RWPE2 (cell line): ENCODE results near the gene SEMA5B.

Source experiments
- ATAC-seq: fragments of 200-7000 bp; cut with Tn5 transposase; 3 replicates; pipeline ENCODE4 v1.9.1; 2021; ENCODE audit warnings: low read depth
- DNase-seq: peaks from one replicate; pipeline ENCODE4 v3.0.0-alpha.2; 2020; ENCODE audit warnings: low spot score
- H3K27ac ChIP-seq: fragments of 450-650 bp; 2 replicates; pipeline ENCODE4 v1.5.1; 2017; ENCODE audit warnings: mild to moderate bottlenecking; ENCODE audit not compliant: poor library complexity, severe bottlenecking
- H3K27me3 ChIP-seq: fragments of 250-450 bp; sonication (Bioruptor Pico); 2 replicates; pipeline ENCODE4 v1.5.1; 2021; ENCODE audit warnings: mild to moderate bottlenecking, moderate library complexity; ENCODE audit not compliant: insufficient read depth, poor library complexity, severe bottlenecking
- H3K36me3 ChIP-seq: fragments of 250-450 bp; sonication (Bioruptor Pico); 2 replicates; pipeline ENCODE4 v1.5.1; 2020; ENCODE audit warnings: low read depth, mild to moderate bottlenecking, moderate library complexity
- H3K4me1 ChIP-seq: fragments of 250-450 bp; sonication (Bioruptor Pico); 2 replicates; pipeline ENCODE4 v1.5.1; 2021; ENCODE audit warnings: mild to moderate bottlenecking, moderate library complexity; ENCODE audit not compliant: insufficient read depth, poor library complexity, severe bottlenecking
- H3K4me3 ChIP-seq: fragments of 250-450 bp; sonication (Bioruptor Pico); 2 replicates; pipeline ENCODE4 v1.5.1; 2021; ENCODE audit warnings: mild to moderate bottlenecking, moderate library complexity; ENCODE audit not compliant: severe bottlenecking
- H3K9me3 ChIP-seq: fragments of 250-450 bp; sonication (Bioruptor Pico); 2 replicates; pipeline ENCODE4 v1.5.1; 2021; ENCODE audit warnings: mild to moderate bottlenecking, moderate library complexity; ENCODE audit not compliant: severe bottlenecking
- TF ChIP-seq, protein P1 (sequence below): fragments of 450-650 bp; IDR thresholded peaks from one replicate; pipeline ENCODE4 v1.5.1; 2017; ENCODE audit warnings: mild to moderate bottlenecking, moderate library complexity; ENCODE audit not compliant: poor library complexity, severe bottlenecking

Gene SEMA5B

DNA sequence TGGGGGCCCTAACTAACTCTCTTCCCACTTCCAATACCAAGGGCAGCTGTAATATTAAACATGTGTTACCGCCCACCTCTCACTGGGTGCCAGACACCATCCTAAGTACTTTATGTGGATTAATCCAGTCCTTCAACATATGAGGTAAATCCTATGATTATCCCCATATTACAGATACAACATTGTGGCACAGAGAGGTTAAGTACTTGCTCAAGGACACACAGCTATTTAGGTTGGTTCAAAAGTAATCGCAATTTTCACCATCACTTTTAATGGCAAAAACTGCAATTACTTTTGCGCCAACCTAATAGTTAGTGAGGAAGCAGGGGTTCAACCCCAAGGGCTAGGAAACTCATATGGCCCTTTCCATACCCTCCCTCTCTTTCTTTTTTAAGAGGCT, 100.8 kb downstream of the SEMA5B start:
- TF ChIP-seq, protein P1, sequence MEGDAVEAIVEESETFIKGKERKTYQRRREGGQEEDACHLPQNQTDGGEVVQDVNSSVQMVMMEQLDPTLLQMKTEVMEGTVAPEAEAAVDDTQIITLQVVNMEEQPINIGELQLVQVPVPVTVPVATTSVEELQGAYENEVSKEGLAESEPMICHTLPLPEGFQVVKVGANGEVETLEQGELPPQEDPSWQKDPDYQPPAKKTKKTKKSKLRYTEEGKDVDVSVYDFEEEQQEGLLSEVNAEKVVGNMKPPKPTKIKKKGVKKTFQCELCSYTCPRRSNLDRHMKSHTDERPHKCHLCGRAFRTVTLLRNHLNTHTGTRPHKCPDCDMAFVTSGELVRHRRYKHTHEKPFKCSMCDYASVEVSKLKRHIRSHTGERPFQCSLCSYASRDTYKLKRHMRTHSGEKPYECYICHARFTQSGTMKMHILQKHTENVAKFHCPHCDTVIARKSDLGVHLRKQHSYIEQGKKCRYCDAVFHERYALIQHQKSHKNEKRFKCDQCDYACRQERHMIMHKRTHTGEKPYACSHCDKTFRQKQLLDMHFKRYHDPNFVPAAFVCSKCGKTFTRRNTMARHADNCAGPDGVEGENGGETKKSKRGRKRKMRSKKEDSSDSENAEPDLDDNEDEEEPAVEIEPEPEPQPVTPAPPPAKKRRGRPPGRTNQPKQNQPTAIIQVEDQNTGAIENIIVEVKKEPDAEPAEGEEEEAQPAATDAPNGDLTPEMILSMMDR = no peak

GRCh38 chr3:122926322-122926721, 101.2 kb downstream of the SEMA5B start:
- TF ChIP-seq, protein P1 = no peak
- H3K9me3 ChIP-seq = no peaks in the 10 kb centered on the region
- H3K4me3 ChIP-seq = no peak overlapping the region
- peaks cover 21% of the 10 kb centered on the region for H3K27me3 ChIP-seq
- peaks cover 7% of the 10 kb centered on the region for H3K4me1 ChIP-seq
- H3K36me3 ChIP-seq = no peaks in the 10 kb centered on the region
- no peak overlapping the region for H3K27ac ChIP-seq
- peak; percentile 61 for DNase-seq
- ATAC-seq = no peak

More for the DNA sequence above, 100.8 kb downstream of the SEMA5B start:
- no peaks in the 10 kb centered on the region for H3K36me3 ChIP-seq
- peaks cover 12% of the 10 kb centered on the region for H3K4me1 ChIP-seq
- peaks cover 16% of the 10 kb centered on the region for H3K27me3 ChIP-seq
- ATAC-seq (no peak), DNase-seq (no peak)
- H3K4me3 ChIP-seq = no peak overlapping the region
- H3K9me3 ChIP-seq = no peaks in the 10 kb centered on the region
- no peak overlapping the region for H3K27ac ChIP-seq

DNA sequence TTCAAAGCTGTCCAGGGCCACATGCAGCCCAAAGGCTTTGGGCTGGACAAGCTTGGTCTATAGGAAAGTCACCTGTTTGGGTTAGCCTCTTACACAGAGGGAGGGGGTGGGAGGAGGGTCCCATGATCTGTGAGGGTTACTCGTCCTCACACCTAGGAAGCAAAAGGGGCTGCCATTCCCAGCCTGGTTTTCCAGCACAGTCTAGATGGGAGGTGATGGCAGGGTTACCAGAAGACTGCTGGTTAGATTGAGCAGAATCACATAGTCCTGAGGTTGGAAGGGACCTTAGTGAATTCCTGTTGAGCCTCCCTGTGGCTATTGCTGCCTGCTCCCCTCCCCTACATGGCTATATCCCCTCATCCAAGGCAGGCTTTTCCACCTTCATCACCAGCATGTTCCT, 101.8 kb downstream of the SEMA5B start:
- no peaks in the 10 kb centered on the region for H3K36me3 ChIP-seq
- DNase-seq (no peak), ATAC-seq (no peak)
- H3K9me3 ChIP-seq = no peaks in the 10 kb centered on the region
- peaks cover 2% of the 10 kb centered on the region for H3K4me1 ChIP-seq
- TF ChIP-seq, protein P1 = no peak
- H3K4me3 ChIP-seq = no peak overlapping the region
- H3K27me3 ChIP-seq = peaks cover 26% of the 10 kb centered on the region
- no peak overlapping the region for H3K27ac ChIP-seq

DNA sequence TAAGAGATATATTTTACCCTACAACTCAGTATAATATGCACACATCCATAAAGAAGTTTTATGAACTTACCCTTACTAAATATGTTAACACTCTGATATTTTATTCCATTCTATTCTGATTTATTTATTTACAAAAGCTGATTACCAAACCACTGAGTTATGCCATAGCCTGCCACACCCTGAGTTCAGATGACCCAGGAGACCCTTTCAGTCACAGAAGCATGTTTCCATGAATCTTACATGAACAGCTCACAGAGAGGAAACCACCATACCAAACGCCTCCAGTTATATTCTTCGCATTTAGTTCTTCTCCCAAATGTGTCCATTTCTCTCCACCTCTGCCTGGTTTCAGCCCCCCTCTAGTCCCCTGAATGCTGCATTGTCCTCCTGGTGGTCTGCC, 103.5 kb downstream of the SEMA5B start:
- Histone ChIP-seq H3K27me3 (peaks cover 27% of the 10 kb centered on the region), H3K27ac (no peak overlapping the region), H3K4me3 (no peak overlapping the region), H3K9me3 (no peaks in the 10 kb centered on the region), H3K36me3 (no peaks in the 10 kb centered on the region), H3K4me1 (no peaks in the 10 kb centered on the region)
- no peak for DNase-seq
- ATAC-seq = no peak
- TF ChIP-seq, protein P1 = no peak

- H3K27me3 ChIP-seq = peaks cover 27% of the 10 kb centered on the region
- ATAC-seq = no peak
- no peaks in the 10 kb centered on the region for H3K9me3 ChIP-seq
- no peak overlapping the region for H3K4me3 ChIP-seq
- H3K27ac ChIP-seq = no peak overlapping the region
- no peak for DNase-seq
- H3K4me1 ChIP-seq = no peaks in the 10 kb centered on the region
- H3K36me3 ChIP-seq = no peaks in the 10 kb centered on the region
- TF ChIP-seq, protein P1 = no peak
Measured at GRCh38 chr3:122923611-122924010, 104.0 kb downstream of the SEMA5B start.
